ENCODE results near the gene RCAN3. TPM values are rescaled to one million over a fixed set of nuclear protein-coding genes. Genes with fewer than 3 reads are reported as not detected.

The RCAN3 gene
- total RNA-seq, 4 donors from 2014 or later: 2.6 to 22.1 (median 7.3) TPM

- Histone ChIP-seq H3K9me3 (no peaks in the 10 kb centered on the region), H3K27me3 (no peaks in the 10 kb centered on the region), H3K4me3 (no peak overlapping the region), H3K27ac (no peak overlapping the region), H3K4me1 (no peaks in the 10 kb centered on the region), H3K36me3 (no peaks in the 10 kb centered on the region)
- DNase-seq: no peak
- intact Hi-C loops (cut with DNase I; ENCODE audit: low total_unique reads): no loop called here
- TF ChIP-seq POLR2A (IDR thresholded peaks at IDR 0.05) (no peak), CTCF (IDR thresholded peaks at IDR 0.05) (no peak)
Observed at GRCh38 chr1:24503870-24504523, 1.4 kb downstream of the RCAN3 start.

DNA sequence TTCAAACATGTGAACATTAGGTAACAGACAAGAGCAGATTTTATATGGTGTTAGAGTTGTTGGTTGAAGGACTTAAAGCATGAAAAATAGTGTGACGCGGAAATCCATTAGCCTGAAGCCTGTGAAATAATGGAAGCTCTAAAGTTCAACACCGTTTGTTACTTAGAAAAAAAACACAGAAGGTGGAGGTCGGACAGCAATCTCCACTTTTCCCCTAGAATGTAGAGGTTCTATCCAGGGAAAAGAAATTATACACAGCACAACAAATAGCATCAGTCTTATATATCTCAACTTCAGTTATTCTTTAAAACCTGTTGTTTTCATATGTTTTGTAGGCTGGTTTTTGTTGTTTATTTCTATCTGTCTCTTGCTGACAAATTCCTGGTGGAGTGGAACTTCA is 1.9 kb downstream of the RCAN3 start:
- Histone ChIP-seq H3K4me1 (no peaks in the 10 kb centered on the region), H3K27me3 (no peaks in the 10 kb centered on the region), H3K27ac (no peak overlapping the region), H3K4me3 (no peak overlapping the region), H3K9me3 (no peaks in the 10 kb centered on the region), H3K36me3 (no peaks in the 10 kb centered on the region)
- no peak for TF ChIP-seq POLR2A (IDR thresholded peaks at IDR 0.05)
- no peak for TF ChIP-seq CTCF (IDR thresholded peaks at IDR 0.05)
- no peak for DNase-seq
- intact Hi-C loops (cut with DNase I; ENCODE audit: low total_unique reads): no loop called here

DNA sequence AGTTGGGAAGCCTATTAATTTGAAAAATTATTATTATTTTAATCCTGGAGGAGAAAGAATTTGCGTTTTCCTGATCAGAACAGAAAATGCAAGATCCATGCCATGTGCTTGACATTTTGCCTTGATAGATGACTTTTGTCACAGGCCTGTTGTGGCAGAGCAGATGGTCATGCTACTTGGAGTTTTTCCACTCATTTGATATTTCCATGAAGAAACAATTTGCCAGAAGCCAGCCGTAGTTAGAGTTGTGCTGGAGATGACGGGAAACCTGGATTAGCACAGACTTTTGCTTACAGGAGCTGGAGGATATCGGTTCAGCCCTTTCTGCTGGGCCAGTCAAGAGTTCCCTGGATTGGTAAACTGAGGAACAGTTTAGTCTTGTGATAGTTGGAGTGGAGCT is 3.2 kb downstream of the RCAN3 start:
- H3K4me3 ChIP-seq: no peak overlapping the region
- no peak for DNase-seq
- H3K4me1 ChIP-seq: no peaks in the 10 kb centered on the region
- no peak overlapping the region for H3K27ac ChIP-seq
- H3K27me3 ChIP-seq: no peaks in the 10 kb centered on the region
- TF ChIP-seq POLR2A (IDR thresholded peaks at IDR 0.05) (no peak), CTCF (IDR thresholded peaks at IDR 0.05) (no peak)
- intact Hi-C loops (cut with DNase I; ENCODE audit: low total_unique reads): no loop called here
- no peaks in the 10 kb centered on the region for H3K36me3 ChIP-seq
- no peaks in the 10 kb centered on the region for H3K9me3 ChIP-seq

- H3K4me3 ChIP-seq: no peak overlapping the region
- no peaks in the 10 kb centered on the region for H3K27me3 ChIP-seq
- TF ChIP-seq CTCF (IDR thresholded peaks at IDR 0.05) (no peak), POLR2A (IDR thresholded peaks at IDR 0.05) (no peak)
- no peak overlapping the region for H3K27ac ChIP-seq
- intact Hi-C loops (cut with DNase I; ENCODE audit: low total_unique reads): no loop called here
- no peaks in the 10 kb centered on the region for H3K36me3 ChIP-seq
- DNase-seq: no peak
- no peaks in the 10 kb centered on the region for H3K4me1 ChIP-seq
- no peaks in the 10 kb centered on the region for H3K9me3 ChIP-seq
Observed at GRCh38 chr1:24506691-24507381, 4.2 kb downstream of the RCAN3 start.

DNA sequence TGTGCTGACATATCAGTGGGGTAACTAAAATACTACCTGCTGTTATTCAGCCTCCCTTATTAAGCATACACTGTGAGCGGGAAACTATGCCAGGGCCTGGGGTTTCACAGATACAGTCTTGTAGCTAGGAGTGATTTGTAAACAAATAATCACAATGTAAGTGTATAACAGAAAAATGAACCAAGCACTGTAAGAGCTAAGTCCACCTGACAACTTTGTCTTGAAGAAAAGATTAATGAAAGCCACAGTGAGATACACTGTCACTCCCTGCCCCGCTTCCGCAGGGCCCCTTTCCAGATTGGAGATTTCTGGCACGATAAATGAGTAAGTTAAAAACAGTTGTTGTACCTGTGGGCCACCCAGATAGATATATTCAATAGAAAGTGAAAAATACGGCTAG is 4.8 kb downstream of the RCAN3 start:
- intact Hi-C loops (cut with DNase I; ENCODE audit: low total_unique reads): no loop called here
- no peak for DNase-seq
- no peak overlapping the region for H3K27ac ChIP-seq

More for the DNA sequence above, 4.8 kb downstream of the RCAN3 start:
- H3K4me3 ChIP-seq: no peak overlapping the region
- H3K36me3 ChIP-seq: no peaks in the 10 kb centered on the region
- H3K9me3 ChIP-seq: no peaks in the 10 kb centered on the region
- H3K27me3 ChIP-seq: no peaks in the 10 kb centered on the region
- TF ChIP-seq POLR2A (IDR thresholded peaks at IDR 0.05) (no peak), CTCF (IDR thresholded peaks at IDR 0.05) (no peak)
- no peaks in the 10 kb centered on the region for H3K4me1 ChIP-seq

Measured in uterus (tissue), 4 donors.